Thyroid gland (tissue), 4 donors: ENCODE results near the gene BICD2. TPM values are rescaled to one million over a fixed set of nuclear protein-coding genes. Genes with fewer than 3 reads are reported as not detected.
A peak's percentile ranks its signal among the peaks of the same experiment; 100 is the strongest.
"Not testable (repeated sequence)": the region's sequence is repeated elsewhere in the genome, so short reads cannot be mapped to it uniquely, and the experiment has no call there.

Experiments used
- DNase-seq, 2 donors: peaks; one replicate each; pipeline ENCODE4 v3.0.0-alpha.2; 2019
- H3K27ac ChIP-seq, 3 donors: fragments of 200-600 bp; sonication (generic); 1 replicate in 2 of 3; 2 replicates in 1 of 3; pipeline ENCODE4 v1.5.1; 2016 to 2019; ENCODE audit warnings: mild to moderate bottlenecking in 1 of 3, moderate library complexity in 1 of 3
- H3K27me3 ChIP-seq: fragments of 200-600 bp; sonication (generic); one replicate; pipeline ENCODE4 v1.5.1; 2019
- H3K36me3 ChIP-seq, 2 donors: fragments of 200-600 bp; sonication (generic); one replicate each; pipeline ENCODE4 v1.5.1; 2016 to 2019
- H3K4me1 ChIP-seq, 2 donors: fragments of 200-600 bp; sonication (generic); one replicate each; pipeline ENCODE4 v1.5.1; 2017 to 2019
- H3K4me3 ChIP-seq, 3 donors: fragments of 200-600 bp; sonication (generic); replicated peaks in 1 of 3; 1 replicate in 2 of 3; 2 replicates in 1 of 3; pipeline ENCODE4 v1.5.1; 2016; ENCODE audit warnings: mild to moderate bottlenecking in 1 of 3
- H3K9me3 ChIP-seq: fragments of 200-600 bp; sonication (generic); one replicate; pipeline ENCODE4 v1.5.1; 2017
- CTCF ChIP-seq, 6 experiments: fragments of 200-600 bp in 3 of 6; fragments of 450-650 bp in 3 of 6; sonication (generic) in 3 of 6; IDR thresholded peaks; one replicate each; pipeline ENCODE4 v1.5.1; 2016 to 2019; ENCODE audit warnings: antibody characterized with exemption in 6 of 6, mild to moderate bottlenecking in 2 of 6, inconsistent platforms in 1 of 6, moderate library complexity in 1 of 6
- POLR2A ChIP-seq, 2 donors: fragments of 450-650 bp; IDR thresholded peaks; one replicate each; pipeline ENCODE4 v1.6.1; 2017; ENCODE audit warnings: antibody characterized with exemption in 2 of 2, mild to moderate bottlenecking in 2 of 2, moderate library complexity in 1 of 2
- WGBS, 2 donors: methylation state at CpG; one replicate each; pipeline ENCODE4 v1.1.5; 2017; 5-methylcytosine and 5-hydroxymethylcytosine counted together
- intact Hi-C: fragments of 100-400 bp; cut with DNase I; formaldehyde crosslinking; loops from one replicate; pipeline ENCODE4 v1.15.1; 2023
- total RNA-seq, 4 donors: library from RNA; depleted of rRNA; stranded (reverse); fragments of >200 nt; gene quantifications; one replicate each; pipeline ENCODE4 v1.2.3, GENCODE V29; 2016

BICD2 gene
- 10 to 100 TPM; 26.1 to 33.3 (median 28.2) TPM for total RNA-seq

- H3K9me3 ChIP-seq = no peaks in the 10 kb centered on the region
- peak within 1 kb of the TSS; percentile 96 to 100 (median 99) for H3K27ac ChIP-seq
- H3K4me3 ChIP-seq = peak within 1 kb of the TSS; percentile 88 to 99 (median 95)
- H3K4me1 ChIP-seq = peaks cover 21 to 42% of the 10 kb centered on the region in 2 donors
- 0% methylated on average over 35 of the region's 74 CpGs; no CpG with 5 or more reads in 1 of the 2 donors for WGBS, 2 donors
- no peak for TF ChIP-seq POLR2A (IDR thresholded peaks at IDR 0.05)
- no peak for TF ChIP-seq CTCF (IDR thresholded peaks at IDR 0.05)
- intact Hi-C loops = no loop called here
- H3K27me3 ChIP-seq = no peaks in the 10 kb centered on the region
- H3K36me3 ChIP-seq = no peaks in the 10 kb centered on the region
- no peak for DNase-seq
Measured at GRCh38 chr9:92764381-92764987, at the start of gene BICD2. Gene BICD2, minus strand, starts transcription at chr9:92764833. Its CDS starts 89 bp downstream, at chr9:92764744.

GRCh38 chr9:92809629-92810326, 45.1 kb upstream of the BICD2 start:
- 12 to 18% methylated on average over 17 to 20 of the region's 34 CpGs for WGBS, 2 donors
- H3K27ac ChIP-seq, H3K9me3 ChIP-seq, DNase-seq, H3K36me3 ChIP-seq, intact Hi-C loops: not testable (repeated sequence)
- peaks cover 50% of the 10 kb centered on the region for H3K27me3 ChIP-seq
- peak overlapping the region in 1 of 3 donors; percentile 7 for H3K4me3 ChIP-seq
- peaks cover 24 to 28% of the 10 kb centered on the region in 2 donors for H3K4me1 ChIP-seq

GRCh38 chr9:92808726-92809451, 44.3 kb upstream of the BICD2 start:
- DNase-seq = peak; percentile 61 to 64
- intact Hi-C loops = no loop called here
- Histone ChIP-seq H3K27ac (no peak overlapping the region), H3K4me1 (peaks cover 24 to 28% of the 10 kb centered on the region in 2 donors), H3K4me3 (peak overlapping the region in 1 of 3 donors; percentile 7), H3K9me3 (no peaks in the 10 kb centered on the region), H3K36me3 (no peaks in the 10 kb centered on the region), H3K27me3 (peaks cover 50% of the 10 kb centered on the region)
- 2 to 10% methylated on average over 2 to 23 of the region's 60 CpGs for WGBS, 2 donors
- TF ChIP-seq CTCF (IDR thresholded peaks at IDR 0.05) = peak in 3 of 6 experiments; percentile 9 to 23 (median 23)
- TF ChIP-seq POLR2A (IDR thresholded peaks at IDR 0.05) = no peak

GRCh38 chr9:92807757-92808725, 43.4 kb upstream of the BICD2 start:
- Histone ChIP-seq H3K4me1 (peaks cover 24 to 28% of the 10 kb centered on the region in 2 donors), H3K9me3 (no peaks in the 10 kb centered on the region), H3K27me3 (peaks cover 43% of the 10 kb centered on the region), H3K4me3 (no peak overlapping the region), H3K27ac (no peak overlapping the region), H3K36me3 (no peaks in the 10 kb centered on the region)
- no peak for TF ChIP-seq POLR2A (IDR thresholded peaks at IDR 0.05)
- no peak for TF ChIP-seq CTCF (IDR thresholded peaks at IDR 0.05)
- intact Hi-C loops = no loop called here
- WGBS, 2 donors = 0% methylated on average over 3 of the region's 76 CpGs; no CpG with 5 or more reads in 1 of the 2 donors
- DNase-seq = peak; percentile 6 to 8
